NCI-H748 (cell line): Measurements from ENCODE around the gene USP36.

ENCODE experiments used
- DNase-seq: peaks from one replicate; lab custom pipeline; 2025; ENCODE audit not compliant: unreplicated experiment; lab: John Stamatoyannopoulos, UW

The USP36 gene

DNA sequence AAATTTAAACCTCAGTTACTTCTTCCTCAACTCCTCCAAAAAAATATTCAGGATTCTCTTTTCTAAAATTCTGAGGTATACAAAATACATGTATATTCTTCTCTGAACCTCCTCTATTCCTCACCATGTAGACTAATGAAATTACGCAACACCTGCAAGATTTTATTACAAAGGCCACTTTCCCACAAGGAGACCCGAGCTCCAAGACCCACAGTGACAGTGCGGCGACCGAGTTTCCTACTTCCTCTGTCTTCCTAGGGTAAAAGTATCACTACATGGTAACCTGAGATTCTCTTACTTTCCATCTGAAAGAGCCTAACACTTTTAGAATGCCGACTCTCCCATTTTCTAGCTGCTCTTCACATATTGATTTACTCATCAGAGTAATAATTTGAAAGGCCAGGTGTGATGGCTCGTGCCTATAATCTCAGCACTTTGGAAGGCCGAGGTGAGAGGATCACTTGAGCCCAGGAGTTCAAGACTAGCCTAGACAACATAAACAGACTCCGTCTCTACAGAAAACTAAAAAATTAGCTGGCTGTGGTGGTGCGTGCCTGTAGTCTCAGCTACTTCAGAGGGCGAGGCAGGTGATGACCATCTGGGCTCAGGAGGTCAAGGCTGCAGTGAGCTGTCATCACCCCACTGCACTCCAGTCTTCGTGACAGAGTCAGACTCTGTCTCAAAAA, 94.2 kb downstream of the USP36 start:
- DNase-seq = no peak
